AG10803 (cell line): ENCODE measurements around the gene NEK4.

Experiments used
- DNase-seq: peaks from one replicate; pipeline ENCODE4 v3.0.0; 2010; ENCODE audit warnings: low read depth
- H3K4me3 ChIP-seq: 2 replicates; pipeline ENCODE4 v1.5.1; 2011; ENCODE audit warnings: mild to moderate bottlenecking, low read length, control low read depth
- TF ChIP-seq, protein P1 (sequence below): conservative IDR thresholded peaks from 2 replicates; pipeline ENCODE4 v1.5.1; 2011; ENCODE audit warnings: mild to moderate bottlenecking, low read length, control low read depth, inconsistent platforms

Gene NEK4

DNA sequence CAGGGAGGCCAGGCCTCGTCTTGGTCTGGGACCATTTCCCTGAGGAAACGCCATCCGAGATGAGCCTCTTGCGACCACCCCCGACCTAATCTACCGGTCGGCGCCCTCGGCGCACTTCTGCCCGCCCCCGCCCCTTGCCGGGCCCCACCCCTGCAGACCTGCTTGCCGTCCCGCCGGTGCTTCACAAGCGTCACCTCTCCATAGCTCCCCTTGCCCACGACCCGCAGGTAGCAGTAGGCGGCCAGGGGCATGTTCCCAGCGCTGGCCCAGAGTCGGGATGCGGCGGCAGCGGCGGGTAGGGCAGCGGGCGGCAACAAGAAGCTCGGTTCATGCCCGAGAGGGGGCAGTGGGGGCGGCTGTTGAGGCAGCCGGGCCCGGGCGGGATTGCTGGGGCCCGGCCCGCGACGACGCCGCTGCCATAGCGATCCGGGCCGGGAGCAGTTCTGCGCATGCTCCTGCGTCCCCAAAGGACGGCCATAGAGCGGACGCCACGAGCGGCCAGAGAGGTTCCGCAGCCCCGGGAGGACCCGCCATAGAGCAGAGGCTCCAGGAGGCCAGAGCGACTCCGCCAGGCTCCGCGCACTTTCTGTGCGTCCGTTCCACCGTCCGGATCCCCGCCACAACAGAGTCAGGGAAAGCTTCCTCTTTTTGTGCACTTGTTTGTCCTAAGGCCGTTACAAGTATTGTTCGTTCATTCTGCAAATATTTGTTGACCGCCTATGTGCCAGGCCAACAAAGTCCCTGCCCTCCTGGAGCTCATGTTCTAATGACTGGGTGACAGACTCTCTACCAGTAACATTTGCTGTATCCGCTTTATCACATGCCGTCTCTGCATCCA lies at the start of gene NEK4:
NEK4 (minus strand) TSS at position 445 of the 838 bp plus-strand sequence; CDS start at position 251, 194 bp downstream.
- H3K4me3 ChIP-seq, result peak within 1 kb of the TSS; percentile 84
- TF ChIP-seq, protein P1, sequence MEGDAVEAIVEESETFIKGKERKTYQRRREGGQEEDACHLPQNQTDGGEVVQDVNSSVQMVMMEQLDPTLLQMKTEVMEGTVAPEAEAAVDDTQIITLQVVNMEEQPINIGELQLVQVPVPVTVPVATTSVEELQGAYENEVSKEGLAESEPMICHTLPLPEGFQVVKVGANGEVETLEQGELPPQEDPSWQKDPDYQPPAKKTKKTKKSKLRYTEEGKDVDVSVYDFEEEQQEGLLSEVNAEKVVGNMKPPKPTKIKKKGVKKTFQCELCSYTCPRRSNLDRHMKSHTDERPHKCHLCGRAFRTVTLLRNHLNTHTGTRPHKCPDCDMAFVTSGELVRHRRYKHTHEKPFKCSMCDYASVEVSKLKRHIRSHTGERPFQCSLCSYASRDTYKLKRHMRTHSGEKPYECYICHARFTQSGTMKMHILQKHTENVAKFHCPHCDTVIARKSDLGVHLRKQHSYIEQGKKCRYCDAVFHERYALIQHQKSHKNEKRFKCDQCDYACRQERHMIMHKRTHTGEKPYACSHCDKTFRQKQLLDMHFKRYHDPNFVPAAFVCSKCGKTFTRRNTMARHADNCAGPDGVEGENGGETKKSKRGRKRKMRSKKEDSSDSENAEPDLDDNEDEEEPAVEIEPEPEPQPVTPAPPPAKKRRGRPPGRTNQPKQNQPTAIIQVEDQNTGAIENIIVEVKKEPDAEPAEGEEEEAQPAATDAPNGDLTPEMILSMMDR, result 0 out of 2 replicates have a peak, but pooled peaks have one; percentile 1
- DNase-seq, result peak; percentile 86

DNA sequence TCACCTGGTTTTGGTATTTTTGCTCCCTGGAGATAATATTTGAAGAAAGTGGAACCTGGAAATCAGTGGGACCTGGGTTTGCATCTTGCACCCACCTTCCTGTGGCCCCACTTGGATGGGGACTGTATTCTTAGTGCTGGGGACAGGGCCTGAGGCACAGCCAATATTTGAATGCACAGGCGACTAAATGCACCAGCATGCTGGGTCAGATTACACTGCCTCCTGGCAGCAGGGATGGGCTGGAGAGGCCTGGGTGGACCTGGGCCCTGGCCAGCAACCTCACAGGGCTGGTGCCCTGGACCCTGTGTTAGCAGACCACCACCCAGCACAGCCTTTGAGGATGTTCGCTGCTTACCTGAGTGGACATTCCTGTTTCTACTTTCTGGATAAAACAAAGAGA lies 49.2 kb upstream of the NEK4 start:
- H3K4me3 ChIP-seq, result no peak overlapping the region
- no peak for DNase-seq
- TF ChIP-seq, protein P1, result no peak

DNA sequence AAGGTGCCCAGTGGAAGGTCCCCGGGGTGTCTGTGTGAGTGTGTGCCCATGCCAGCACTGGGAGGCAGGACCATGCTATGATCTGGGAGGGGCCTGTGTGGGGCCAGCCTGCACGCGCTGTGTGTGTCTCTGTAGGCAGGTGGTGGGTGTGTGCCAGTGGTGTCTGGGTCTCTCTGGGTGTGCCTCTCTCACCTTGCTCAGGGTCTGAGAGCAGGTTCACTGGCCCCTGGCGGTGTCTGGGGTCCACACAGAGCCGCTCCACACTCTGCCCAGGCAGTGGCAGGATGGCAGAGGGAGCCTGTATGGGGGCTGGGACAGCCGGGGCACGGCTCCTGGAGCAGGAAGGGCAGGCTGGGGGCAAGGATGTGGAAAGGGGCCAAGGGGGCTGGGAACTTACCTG lies 47.1 kb upstream of the NEK4 start:
- H3K4me3 ChIP-seq, result no peak overlapping the region
- TF ChIP-seq, protein P1, result no peak
- no peak for DNase-seq

DNA sequence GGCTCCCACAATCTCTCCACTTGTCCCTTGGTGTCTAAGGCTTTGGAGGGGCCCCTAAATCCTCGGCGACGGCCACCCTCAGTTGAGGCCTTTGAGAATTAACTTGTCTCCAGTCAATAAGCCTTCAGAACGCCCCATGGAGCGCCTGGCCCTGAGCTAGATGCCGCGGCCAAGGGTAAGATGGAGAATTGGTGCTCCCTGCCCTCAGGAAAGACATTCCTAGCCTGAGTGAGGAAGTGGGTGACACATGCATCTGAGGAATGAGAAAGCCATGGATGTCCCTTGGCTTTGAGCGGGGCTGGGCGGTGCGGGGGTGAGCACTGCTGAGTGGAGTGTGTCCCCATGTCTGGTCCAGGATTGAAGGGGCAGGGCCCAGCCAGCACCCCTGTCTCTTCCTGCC lies 46.5 kb upstream of the NEK4 start:
- TF ChIP-seq, protein P1, result no peak
- H3K4me3 ChIP-seq, result no peak overlapping the region
- no peak for DNase-seq

DNA sequence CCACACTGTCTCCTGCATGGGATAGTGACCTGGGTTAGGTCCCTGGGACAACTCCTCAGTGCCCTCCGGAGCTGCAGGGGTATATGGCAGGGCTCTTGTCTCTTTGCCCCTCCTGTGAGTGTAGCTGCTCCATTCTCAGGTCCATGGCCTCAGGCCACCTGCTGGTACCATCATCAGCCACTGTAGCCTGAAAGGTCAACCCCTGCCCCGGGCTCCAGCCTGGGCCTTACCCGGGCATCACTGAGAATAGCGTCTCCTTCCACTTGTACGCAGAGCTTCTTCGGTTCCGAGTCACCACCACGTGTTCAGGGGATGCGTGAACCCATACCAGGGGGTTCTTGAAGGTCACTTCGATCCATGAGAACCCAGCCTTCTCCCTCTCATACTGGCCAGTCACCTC lies 45.9 kb upstream of the NEK4 start:
- TF ChIP-seq, protein P1, result no peak
- DNase-seq, result no peak
- H3K4me3 ChIP-seq, result no peak overlapping the region

DNA sequence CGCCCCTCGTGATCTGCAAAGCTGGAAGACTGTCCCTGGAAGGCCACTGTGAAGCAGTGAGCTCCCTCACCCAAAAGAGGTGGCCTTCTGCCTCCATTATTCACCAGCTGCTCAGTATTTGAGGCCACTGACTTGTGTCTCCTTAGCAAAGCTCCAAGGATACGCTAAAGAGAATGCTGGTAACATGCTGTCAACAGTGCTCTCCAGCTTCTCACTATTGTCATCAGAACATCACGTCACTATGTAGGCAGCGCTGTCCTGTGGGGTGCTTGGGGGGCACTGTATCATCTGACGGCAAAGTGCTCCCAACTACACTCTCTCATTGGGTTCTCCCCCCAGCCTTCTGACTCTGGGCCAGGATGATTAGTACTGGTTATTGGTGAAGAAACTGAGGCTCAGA lies 45.5 kb upstream of the NEK4 start:
- TF ChIP-seq, protein P1, result no peak
- H3K4me3 ChIP-seq, result no peak overlapping the region
- DNase-seq, result no peak

DNA sequence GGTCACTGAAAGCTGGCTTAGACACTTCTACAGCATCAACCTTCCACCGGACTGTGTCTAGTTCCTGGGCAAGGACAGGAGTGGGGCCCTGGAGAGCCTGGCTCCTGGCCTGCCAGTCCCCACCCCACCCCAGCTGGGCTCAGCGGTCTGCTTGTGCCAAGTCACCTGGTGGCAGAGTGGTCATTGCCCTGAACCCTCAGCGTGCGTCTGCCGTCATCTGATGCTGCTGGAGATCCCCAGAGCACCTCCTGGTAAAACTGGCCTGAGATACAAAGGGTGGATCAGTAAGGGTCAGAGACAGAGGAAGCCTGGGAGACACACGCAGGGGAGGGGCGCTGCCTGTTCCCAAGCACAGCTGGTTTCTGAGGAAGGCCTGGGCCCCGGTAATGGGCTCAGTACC lies 43.1 kb upstream of the NEK4 start:
- TF ChIP-seq, protein P1, result no peak
- DNase-seq, result no peak
- no peak overlapping the region for H3K4me3 ChIP-seq
